Left ventricle myocardium inferior (tissue), 1 donor: ENCODE results near the gene SENP3. TPM values are rescaled to one million over a fixed set of nuclear protein-coding genes. Genes with fewer than 3 reads are reported as not detected.

Experiments
- DNase-seq: peaks from one replicate; pipeline ENCODE4 v3.0.0-alpha.2; 2020
- H3K27ac ChIP-seq: fragments of 200-600 bp; replicated peaks from 2 replicates; pipeline ENCODE4 v1.8.0; 2021
- H3K27me3 ChIP-seq: fragments of 200-600 bp; 2 replicates; pipeline ENCODE4 v1.8.0; 2021; ENCODE audit warnings: low read depth
- H3K36me3 ChIP-seq: fragments of 200-600 bp; 2 replicates; pipeline ENCODE4 v1.8.0; 2021
- H3K4me1 ChIP-seq: fragments of 200-600 bp; 2 replicates; pipeline ENCODE4 v1.8.0; 2021
- H3K4me3 ChIP-seq: fragments of 200-600 bp; 2 replicates; pipeline ENCODE4 v1.8.0; 2021; ENCODE audit warnings: mild to moderate bottlenecking, moderate library complexity
- H3K9me3 ChIP-seq: fragments of 200-600 bp; replicated peaks from 2 replicates; pipeline ENCODE4 v1.8.0; 2021
- intact Hi-C: fragments of 100-400 bp; cut with micrococcal nuclease; formaldehyde crosslinking; loops from one replicate; pipeline ENCODE4 v1.11.0; 2022
- total RNA-seq: library from RNA; stranded (reverse); fragmentation: NEBNext Ultra II Directional; extraction: Animal tissue kit (Norgen Biotek cat#: 25700); gene quantifications from one replicate; pipeline ENCODE4 v1.2.1, GENCODE V29; 2021
- TF ChIP-seq, protein P1 (sequence below): fragments of 200-600 bp; IDR thresholded peaks from 2 replicates; pipeline ENCODE4 v1.8.0; 2021; ENCODE audit warnings: antibody characterized with exemption, mild to moderate bottlenecking, borderline replicate concordance
- donor health status: DM: no; HTN: yes; CAD: no; lungs with severe emphysema.

SENP3 gene
- total RNA-seq, 1 donor from 2014 or later = 29.5 TPM

DNA sequence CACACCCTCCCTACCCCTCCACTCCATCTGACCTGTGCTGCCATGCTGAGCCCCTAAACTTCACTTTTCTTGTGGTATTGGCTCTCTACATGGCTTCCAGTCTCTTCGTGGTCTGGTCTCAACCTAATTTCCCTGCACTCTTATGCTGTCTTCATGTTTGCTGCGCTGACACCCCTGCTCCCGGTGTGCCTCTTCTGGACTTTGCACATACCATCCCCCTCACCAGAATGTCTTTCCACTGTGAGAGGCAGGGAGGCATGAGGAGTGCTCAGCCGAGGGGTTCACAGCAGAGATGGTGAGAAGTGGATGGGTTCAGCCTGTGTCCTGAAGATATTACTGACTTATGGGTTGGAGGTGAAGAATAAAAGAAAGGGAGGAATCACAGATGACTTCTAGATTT is 10.3 kb upstream of the SENP3 start:
- H3K27me3 ChIP-seq = no peaks in the 10 kb centered on the region
- no peaks in the 10 kb centered on the region for H3K9me3 ChIP-seq
- no peak for DNase-seq
- TF ChIP-seq, protein P1, sequence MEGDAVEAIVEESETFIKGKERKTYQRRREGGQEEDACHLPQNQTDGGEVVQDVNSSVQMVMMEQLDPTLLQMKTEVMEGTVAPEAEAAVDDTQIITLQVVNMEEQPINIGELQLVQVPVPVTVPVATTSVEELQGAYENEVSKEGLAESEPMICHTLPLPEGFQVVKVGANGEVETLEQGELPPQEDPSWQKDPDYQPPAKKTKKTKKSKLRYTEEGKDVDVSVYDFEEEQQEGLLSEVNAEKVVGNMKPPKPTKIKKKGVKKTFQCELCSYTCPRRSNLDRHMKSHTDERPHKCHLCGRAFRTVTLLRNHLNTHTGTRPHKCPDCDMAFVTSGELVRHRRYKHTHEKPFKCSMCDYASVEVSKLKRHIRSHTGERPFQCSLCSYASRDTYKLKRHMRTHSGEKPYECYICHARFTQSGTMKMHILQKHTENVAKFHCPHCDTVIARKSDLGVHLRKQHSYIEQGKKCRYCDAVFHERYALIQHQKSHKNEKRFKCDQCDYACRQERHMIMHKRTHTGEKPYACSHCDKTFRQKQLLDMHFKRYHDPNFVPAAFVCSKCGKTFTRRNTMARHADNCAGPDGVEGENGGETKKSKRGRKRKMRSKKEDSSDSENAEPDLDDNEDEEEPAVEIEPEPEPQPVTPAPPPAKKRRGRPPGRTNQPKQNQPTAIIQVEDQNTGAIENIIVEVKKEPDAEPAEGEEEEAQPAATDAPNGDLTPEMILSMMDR = no peak
- peaks cover 31% of the 10 kb centered on the region for H3K4me1 ChIP-seq
- intact Hi-C loops = no loop called here
- peaks cover 17% of the 10 kb centered on the region for H3K36me3 ChIP-seq
- H3K27ac ChIP-seq = no peak overlapping the region
- no peak overlapping the region for H3K4me3 ChIP-seq

DNA sequence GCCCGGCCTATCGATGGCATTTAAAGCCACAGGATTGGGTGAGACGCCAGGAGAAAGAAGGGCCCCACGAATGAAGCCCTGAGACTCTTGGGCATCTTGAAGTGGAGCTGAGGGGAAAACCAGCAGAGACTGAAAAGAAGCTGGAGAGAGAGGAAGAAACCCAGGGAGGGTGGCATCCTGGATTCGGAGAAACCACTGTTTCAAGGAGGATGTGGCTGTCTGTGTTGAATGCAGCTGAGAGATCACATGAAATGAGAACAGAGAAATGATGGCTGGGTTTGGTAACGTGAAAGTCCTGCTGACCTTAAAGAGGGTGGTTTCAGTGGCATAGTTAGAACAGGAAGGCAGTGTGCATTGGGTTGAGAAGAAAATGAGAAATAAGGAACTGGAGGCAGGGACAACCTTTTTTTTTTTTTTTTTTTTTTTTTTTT is 9.1 kb upstream of the SENP3 start:
- H3K36me3 ChIP-seq = peaks cover 17% of the 10 kb centered on the region
- intact Hi-C loops = no loop called here
- TF ChIP-seq, protein P1 = no peak
- H3K27me3 ChIP-seq = no peaks in the 10 kb centered on the region
- H3K9me3 ChIP-seq = no peaks in the 10 kb centered on the region
- H3K4me3 ChIP-seq = no peak overlapping the region
- peak overlapping the region; percentile 27 for H3K27ac ChIP-seq
- DNase-seq = no peak
- peaks cover 38% of the 10 kb centered on the region for H3K4me1 ChIP-seq

DNA sequence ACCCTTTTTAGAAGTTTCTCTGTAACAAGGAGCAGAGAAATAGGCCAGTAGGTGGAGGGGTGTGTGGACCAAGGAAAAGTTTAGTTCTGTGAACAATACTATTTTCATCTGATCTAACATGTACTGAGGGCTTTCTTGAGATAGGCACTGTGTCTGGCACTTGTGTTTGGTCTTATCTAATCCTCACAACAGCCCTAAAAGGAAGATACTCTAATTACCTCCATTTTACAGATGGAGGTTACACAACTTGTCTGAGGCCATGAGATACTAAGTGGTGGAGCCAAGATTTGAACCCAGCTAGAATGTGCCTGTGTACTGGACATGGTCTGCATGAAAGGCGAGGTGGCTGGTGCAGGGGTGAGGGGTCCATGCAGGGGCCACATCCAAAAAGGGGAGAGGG is 8.4 kb upstream of the SENP3 start:
- no peak overlapping the region for H3K4me3 ChIP-seq
- DNase-seq = no peak
- peak overlapping the region; percentile 41 for H3K27ac ChIP-seq
- intact Hi-C loops = no loop called here
- H3K9me3 ChIP-seq = no peaks in the 10 kb centered on the region
- no peaks in the 10 kb centered on the region for H3K27me3 ChIP-seq
- peaks cover 39% of the 10 kb centered on the region for H3K4me1 ChIP-seq
- TF ChIP-seq, protein P1 = no peak
- peaks cover 17% of the 10 kb centered on the region for H3K36me3 ChIP-seq

DNA sequence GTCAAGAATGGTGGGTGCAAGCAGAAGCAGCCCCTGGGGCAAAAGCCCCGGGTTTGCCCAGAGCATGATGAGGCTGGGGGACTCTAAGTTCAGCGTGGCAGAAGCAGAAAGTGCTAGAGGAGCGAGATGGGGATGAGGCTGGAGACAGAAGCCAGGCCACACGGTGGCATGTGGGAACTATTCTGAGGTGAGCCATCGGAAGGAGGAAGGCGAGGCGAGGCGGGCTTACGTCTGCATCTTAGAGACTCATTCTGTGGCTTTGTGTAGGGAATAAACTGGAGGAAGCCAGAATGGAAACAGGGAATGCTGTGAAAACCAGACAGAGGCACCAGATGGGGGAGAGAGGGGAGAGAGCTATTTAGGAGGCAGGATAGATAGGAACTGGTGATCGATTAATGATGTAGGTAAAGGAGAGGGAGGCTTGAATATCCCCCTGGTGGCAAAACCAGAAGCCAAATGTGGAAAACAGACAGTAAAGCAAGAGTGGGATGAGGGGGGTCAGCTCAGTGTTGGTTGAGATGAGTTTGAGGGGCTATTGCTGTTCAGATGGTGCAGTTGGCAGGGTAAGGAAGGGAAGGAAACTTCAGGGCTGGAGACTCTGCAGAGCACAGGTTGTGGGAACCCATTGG is 6.3 kb upstream of the SENP3 start:
- intact Hi-C loops = no loop called here
- H3K27ac ChIP-seq = no peak overlapping the region
- no peak overlapping the region for H3K4me3 ChIP-seq
- H3K9me3 ChIP-seq = no peaks in the 10 kb centered on the region
- DNase-seq = no peak
- peaks cover 17% of the 10 kb centered on the region for H3K36me3 ChIP-seq
- peaks cover 39% of the 10 kb centered on the region for H3K4me1 ChIP-seq
- TF ChIP-seq, protein P1 = no peak
- no peaks in the 10 kb centered on the region for H3K27me3 ChIP-seq

DNA sequence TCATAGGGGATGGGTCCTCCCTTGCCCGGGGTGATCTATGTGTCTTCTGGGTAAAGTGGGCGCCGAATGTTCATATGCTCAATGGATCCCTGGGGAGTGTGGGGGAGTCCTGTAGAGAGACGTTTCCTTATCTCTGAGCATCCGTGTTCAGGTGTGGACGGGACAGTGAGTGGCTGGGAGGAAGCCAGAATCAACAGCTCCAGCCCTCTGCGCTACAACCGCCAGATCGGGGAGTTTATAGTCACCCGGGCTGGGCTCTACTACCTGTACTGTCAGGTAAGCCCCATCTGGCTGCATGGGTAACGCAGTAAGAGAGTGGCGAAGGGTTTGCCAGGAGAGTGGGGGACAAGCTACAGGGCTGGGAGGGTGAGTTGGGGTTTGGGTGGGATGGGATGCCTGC is 5.1 kb upstream of the SENP3 start:
- TF ChIP-seq, protein P1 = no peak
- intact Hi-C loops = no loop called here
- no peaks in the 10 kb centered on the region for H3K9me3 ChIP-seq
- H3K27me3 ChIP-seq = no peaks in the 10 kb centered on the region
- no peak for DNase-seq
- peak overlapping the region; percentile 94 for H3K27ac ChIP-seq
- H3K4me3 ChIP-seq = no peak overlapping the region
- H3K36me3 ChIP-seq = peaks cover 8% of the 10 kb centered on the region
- H3K4me1 ChIP-seq = peaks cover 48% of the 10 kb centered on the region
